HepG2 (cell line): ENCODE data around the gene VAMP2. TPM values are rescaled to one million over a fixed set of nuclear protein-coding genes. Genes with fewer than 3 reads are reported as not detected.

Source experiments
- ARID4A ChIP-seq: sonication (generic); formaldehyde crosslinking; IDR thresholded peaks from 2 replicates; pipeline ENCODE4 v1.5.0; 2020; ENCODE audit warnings: mild to moderate bottlenecking, missing genetic modification reagents, borderline replicate concordance
- ATF5 ChIP-seq: sonication (generic); formaldehyde crosslinking; IDR thresholded peaks from 2 replicates; pipeline ENCODE4 v1.4.0; 2020; ENCODE audit warnings: mild to moderate bottlenecking, low read depth, missing genetic modification reagents
- CEBPG ChIP-seq: IDR thresholded peaks from 2 replicates; pipeline ENCODE4 v1.6.1; 2016
- CREB1 ChIP-seq, 2 experiments: fragments of 450-650 bp in 1 of 2; IDR thresholded peaks; 2 replicates each; pipeline ENCODE4 v1.6.1; 2016 to 2017; ENCODE audit warnings: control low read depth in 1 of 2, mild to moderate bottlenecking in 1 of 2, missing compliant biosample characterization in 1 of 2, missing genetic modification characterization in 1 of 2
- EP300 ChIP-seq, 3 experiments: sonication (generic) in 1 of 3; formaldehyde crosslinking in 1 of 3; IDR thresholded peaks; 2 replicates each; pipeline versions ENCODE4 v1.5.1 to v1.6.1; 2011 to 2020; ENCODE audit warnings: low read depth in 2 of 3, low read length in 2 of 3, borderline replicate concordance in 1 of 3, improper control_type of control experiment in 1 of 3, mild to moderate bottlenecking in 1 of 3, missing genetic modification reagents in 1 of 3, moderate library complexity in 1 of 3
- FOXK2 ChIP-seq: fragments of 450-650 bp; IDR thresholded peaks from 2 replicates; pipeline ENCODE4 v1.6.1; 2016
- HDAC1 ChIP-seq: sonication (generic); formaldehyde crosslinking; IDR thresholded peaks from 2 replicates; pipeline ENCODE4 v1.5.1; 2020; ENCODE audit warnings: mild to moderate bottlenecking, missing genetic modification reagents
- MXD4 ChIP-seq: IDR thresholded peaks from 2 replicates; pipeline ENCODE4 v1.6.1; 2016; ENCODE audit warnings: mild to moderate bottlenecking, missing biosample characterization, missing genetic modification reagents
- PHF5A ChIP-seq: IDR thresholded peaks from one replicate; pipeline ENCODE4 v1.6.1; 2018; ENCODE audit warnings: low read depth, missing genetic modification reagents; ENCODE audit not compliant: unreplicated experiment
- RAD51 ChIP-seq: fragments of 450-650 bp; IDR thresholded peaks from 2 replicates; pipeline ENCODE4 v1.6.1; 2016; ENCODE audit warnings: borderline replicate concordance
- RBFOX2 ChIP-seq: fragments of 200-400 bp; formaldehyde crosslinking; IDR thresholded peaks from 2 replicates; pipeline ENCODE4 v1.6.1; 2017; ENCODE audit warnings: low read depth, mild to moderate bottlenecking, low read length
- SIN3A ChIP-seq: IDR thresholded peaks from 2 replicates; pipeline ENCODE4 v1.6.1; 2011; ENCODE audit warnings: low read depth, mild to moderate bottlenecking, control low read depth, low read length, borderline replicate concordance
- SOX13 ChIP-seq, 3 experiments: fragments of 450-650 bp in 1 of 3; sonication (generic) in 1 of 3; formaldehyde crosslinking in 1 of 3; IDR thresholded peaks in 2 of 3; conservative IDR thresholded peaks in 1 of 3; 2 replicates each; pipeline versions ENCODE4 v1.5.0 to v1.6.1; 2016 to 2020; ENCODE audit warnings: antibody characterized with exemption in 1 of 3, mild to moderate bottlenecking in 1 of 3, missing compliant biosample characterization in 1 of 3, missing genetic modification reagents in 1 of 3, moderate library complexity in 1 of 3
- SSRP1 ChIP-seq: IDR thresholded peaks from 2 replicates; pipeline ENCODE4 v1.6.1; 2016; ENCODE audit warnings: control low read depth
- TCF7L2 ChIP-seq: IDR thresholded peaks from 2 replicates; pipeline ENCODE4 v1.6.1; 2011; ENCODE audit warnings: mild to moderate bottlenecking, low read depth, low read length, moderate library complexity
- THRA ChIP-seq: sonication (generic); formaldehyde crosslinking; IDR thresholded peaks from 2 replicates; pipeline ENCODE4 v1.4.0; 2020; ENCODE audit warnings: missing genetic modification reagents, borderline replicate concordance
- ZFP36L1 ChIP-seq: sonication (generic); formaldehyde crosslinking; IDR thresholded peaks from 2 replicates; pipeline ENCODE4 v1.8.0; 2022; ENCODE audit warnings: mild to moderate bottlenecking, missing genetic modification reagents, moderate library complexity
- ZNF230 ChIP-seq: sonication (generic); formaldehyde crosslinking; IDR thresholded peaks from 2 replicates; pipeline ENCODE4 v1.4.0; 2020; ENCODE audit warnings: mild to moderate bottlenecking, missing genetic modification reagents
- ZNF550 ChIP-seq: sonication (generic); formaldehyde crosslinking; IDR thresholded peaks from 2 replicates; pipeline ENCODE4 v1.4.0; 2020; ENCODE audit warnings: mild to moderate bottlenecking, missing genetic modification reagents, borderline replicate concordance
- ZNF766 ChIP-seq: sonication (generic); formaldehyde crosslinking; IDR thresholded peaks from 2 replicates; pipeline ENCODE4 v1.5.0; 2020; ENCODE audit warnings: missing genetic modification reagents, borderline replicate concordance
- polyA plus RNA-seq, 8 experiments: library from polyadenylated mRNA; depleted of rRNA in 3 of 8; stranded (reverse) in 7 of 8; unstranded in 1 of 8; fragments of >200 nt; fragmentation: Illumina TruSeq in 4 of 8; extraction: Trizol in 4 of 8; gene quantifications; 2 replicates each; pipeline versions ENCODE4 v1.2.1 to v1.2.3, GENCODE V29; 2011 to 2016; ENCODE audit warnings: low read depth in 4 of 8, missing spikeins in 1 of 8, mixed read lengths in 1 of 8; ENCODE audit not compliant: insufficient read depth in 1 of 8
- total RNA-seq, 5 experiments: library from RNA; depleted of rRNA; stranded (reverse); fragments of >200 nt; fragmentation: Illumina TruSeq; extraction: Trizol; gene quantifications; 2 replicates each; pipeline ENCODE4 v1.2.3, GENCODE V29; 2016; ENCODE audit warnings: low read depth in 1 of 5

The VAMP2 gene
- total and polyA plus RNA-seq, 2 of the 13 experiments (the other 11 are each of a cell fraction or from before 2014, with no cell fraction given): 3.9 to 17.2 TPM

GRCh38 chr17:8192070-8192815, 29.5 kb upstream of the VAMP2 start (continued):
- peak; percentile 98 for TF ChIP-seq RAD51
- TF ChIP-seq SOX13 (IDR thresholded peaks at IDR 0.05): no peak
- 0 out of 4 replicates have a peak, but pooled peaks of 1 of the 2 experiments have one; percentile 5 for TF ChIP-seq SOX13 (CRISPR knock-in tag; conservative IDR thresholded peaks at IDR 0.05 in 1 of 2, IDR thresholded peaks at IDR 0.05 in 1 of 2)
- peak; percentile 75; the same call in 1 of the 2 replicates for TF ChIP-seq SIN3A
- peak; percentile 73; the same call in 1 of the 2 replicates for TF ChIP-seq ARID4A (CRISPR knock-in tag)
- peak; percentile 13; the same call in 1 of the 2 replicates for TF ChIP-seq ZNF230
- 0 out of 2 replicates have a peak, but pooled peaks have one; percentile 23 for TF ChIP-seq SSRP1 (CRISPR knock-in tag)
- no peak for TF ChIP-seq ZNF550 (CRISPR knock-in tag)
- peak; percentile 52; the same call in 1 of the 2 replicates for TF ChIP-seq RBFOX2
- no peak for TF ChIP-seq CREB1 (IDR thresholded peaks at IDR 0.05)
- no peak for TF ChIP-seq CREB1 (CRISPR knock-in tag; IDR thresholded peaks at IDR 0.05)
- TF ChIP-seq HDAC1: peak; percentile 18; the same call in 1 of the 2 replicates
- no peak for TF ChIP-seq MXD4
- TF ChIP-seq TCF7L2: no peak
- 0 out of 2 replicates have a peak, but pooled peaks have one; percentile 29 for TF ChIP-seq FOXK2
- TF ChIP-seq CEBPG (CRISPR knock-in tag): peak; percentile 69
- TF ChIP-seq ZFP36L1: 0 out of 2 replicates have a peak, but pooled peaks have one; percentile 7
- TF ChIP-seq THRA (CRISPR knock-in tag): 0 out of 2 replicates have a peak, but pooled peaks have one; percentile 16
- TF ChIP-seq ATF5: no peak
- TF ChIP-seq PHF5A: peak; percentile 62
- no peak for TF ChIP-seq ZNF766 (CRISPR knock-in tag)
- no peak for TF ChIP-seq EP300 (IDR thresholded peaks at IDR 0.05; ENCODE audit: low read depth in 2 of 2, low read length in 2 of 2)
- no peak for TF ChIP-seq EP300 (CRISPR knock-in tag; IDR thresholded peaks at IDR 0.05; ENCODE audit: borderline replicate concordance)
